Measurements from ENCODE around the gene RSRC2.

Gene RSRC2

DNA sequence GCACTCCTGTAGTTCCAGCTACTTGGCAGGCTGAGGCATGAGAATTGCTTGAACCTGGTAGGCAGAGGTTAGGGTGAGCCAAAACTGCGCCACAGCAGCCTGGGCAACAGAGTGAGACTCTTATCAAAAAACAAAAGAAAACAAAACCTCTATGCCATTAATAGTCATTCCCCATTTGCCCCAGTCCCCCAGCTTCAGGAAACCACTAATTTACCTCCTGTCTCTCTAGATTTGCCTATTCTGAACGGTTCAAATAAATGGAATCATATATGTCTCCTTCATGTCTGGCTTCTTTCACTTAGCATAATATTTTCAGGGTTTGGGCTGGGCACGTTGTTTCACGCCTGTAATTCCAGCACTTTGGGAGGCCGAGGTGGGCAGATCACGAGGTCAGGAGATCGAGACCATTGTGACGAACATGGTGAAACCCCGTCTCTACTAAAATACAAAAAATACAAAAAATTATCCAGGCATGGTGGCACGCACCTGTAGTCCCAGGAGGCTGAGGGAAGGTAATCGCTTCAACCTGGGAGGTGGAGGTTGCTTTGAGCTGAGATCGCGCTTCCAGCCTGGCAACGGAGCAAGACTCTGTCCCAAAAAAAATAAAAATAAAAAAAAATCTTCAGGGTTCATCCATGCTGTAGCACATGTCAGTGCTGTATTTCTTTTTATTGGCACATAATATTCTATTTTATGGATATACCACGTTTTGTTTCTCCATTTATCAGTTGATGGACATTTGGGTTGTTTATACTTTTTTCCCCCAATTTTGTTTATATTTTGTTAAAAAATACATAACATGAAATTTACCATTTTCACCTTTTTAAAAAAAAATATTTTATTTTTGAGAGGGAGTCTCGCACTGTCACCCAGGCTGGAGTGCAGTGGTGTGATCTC is 32.3 kb upstream of the RSRC2 start:
- peak; percentile 48 for DNase-seq (ENCODE audit: low read depth)
- H3K4me3 ChIP-seq (ENCODE audit: low read depth, low read length) = no peak overlapping the region
- TF ChIP-seq, protein P1, sequence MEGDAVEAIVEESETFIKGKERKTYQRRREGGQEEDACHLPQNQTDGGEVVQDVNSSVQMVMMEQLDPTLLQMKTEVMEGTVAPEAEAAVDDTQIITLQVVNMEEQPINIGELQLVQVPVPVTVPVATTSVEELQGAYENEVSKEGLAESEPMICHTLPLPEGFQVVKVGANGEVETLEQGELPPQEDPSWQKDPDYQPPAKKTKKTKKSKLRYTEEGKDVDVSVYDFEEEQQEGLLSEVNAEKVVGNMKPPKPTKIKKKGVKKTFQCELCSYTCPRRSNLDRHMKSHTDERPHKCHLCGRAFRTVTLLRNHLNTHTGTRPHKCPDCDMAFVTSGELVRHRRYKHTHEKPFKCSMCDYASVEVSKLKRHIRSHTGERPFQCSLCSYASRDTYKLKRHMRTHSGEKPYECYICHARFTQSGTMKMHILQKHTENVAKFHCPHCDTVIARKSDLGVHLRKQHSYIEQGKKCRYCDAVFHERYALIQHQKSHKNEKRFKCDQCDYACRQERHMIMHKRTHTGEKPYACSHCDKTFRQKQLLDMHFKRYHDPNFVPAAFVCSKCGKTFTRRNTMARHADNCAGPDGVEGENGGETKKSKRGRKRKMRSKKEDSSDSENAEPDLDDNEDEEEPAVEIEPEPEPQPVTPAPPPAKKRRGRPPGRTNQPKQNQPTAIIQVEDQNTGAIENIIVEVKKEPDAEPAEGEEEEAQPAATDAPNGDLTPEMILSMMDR (IDR thresholded peaks at IDR 0.05; ENCODE audit: insufficient read depth, low read depth, low read length, missing control alignments) = no peak

DNA sequence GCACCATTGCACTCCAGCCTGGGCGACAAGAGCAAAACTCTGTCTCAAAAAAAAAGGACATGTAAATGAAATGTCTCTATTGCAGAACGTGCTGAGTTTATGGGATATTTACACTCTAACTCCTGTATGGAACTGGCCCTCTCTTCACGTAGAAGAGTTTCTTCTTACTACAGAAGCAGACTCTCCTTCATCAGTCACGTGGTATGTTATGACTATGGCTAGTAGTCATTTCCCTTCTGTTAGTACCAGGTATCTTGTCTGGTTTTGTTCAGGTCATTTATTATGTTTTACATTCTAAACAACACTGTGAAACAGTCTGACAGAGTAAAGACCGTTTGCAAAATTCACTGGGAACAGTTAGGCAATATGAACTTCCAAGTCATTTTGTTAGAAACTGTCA is 20.6 kb upstream of the RSRC2 start:
- TF ChIP-seq, protein P1 (IDR thresholded peaks at IDR 0.05; ENCODE audit: insufficient read depth, low read depth, low read length, missing control alignments) = no peak
- DNase-seq (ENCODE audit: low read depth) = no peak
- H3K4me3 ChIP-seq (ENCODE audit: low read depth, low read length) = no peak overlapping the region

DNA sequence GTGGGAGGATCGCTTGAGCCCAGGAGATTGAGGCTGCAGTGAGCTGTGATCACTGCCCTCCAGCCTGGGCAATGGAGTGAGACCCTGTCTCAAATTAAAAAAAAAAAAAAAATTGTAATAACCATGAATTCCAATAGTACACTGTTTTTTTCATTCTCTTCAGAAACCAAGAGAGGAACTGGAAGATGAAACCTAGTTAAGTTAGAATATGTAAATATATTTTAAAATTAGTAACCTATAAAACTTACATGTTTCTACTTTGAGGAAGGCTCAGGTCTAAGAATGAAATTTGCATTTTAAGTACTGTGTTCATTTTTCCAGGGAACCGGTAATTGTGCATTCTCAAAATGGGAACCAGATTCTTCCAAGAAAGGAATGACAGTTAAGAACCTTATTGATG is 19.1 kb upstream of the RSRC2 start:
- H3K4me3 ChIP-seq (ENCODE audit: low read depth, low read length) = 0 out of 2 replicates have a peak overlapping the region, but pooled peaks have one; percentile 13
- TF ChIP-seq, protein P1 (IDR thresholded peaks at IDR 0.05; ENCODE audit: insufficient read depth, low read depth, low read length, missing control alignments) = no peak
- DNase-seq (ENCODE audit: low read depth) = peak; percentile 26

DNA sequence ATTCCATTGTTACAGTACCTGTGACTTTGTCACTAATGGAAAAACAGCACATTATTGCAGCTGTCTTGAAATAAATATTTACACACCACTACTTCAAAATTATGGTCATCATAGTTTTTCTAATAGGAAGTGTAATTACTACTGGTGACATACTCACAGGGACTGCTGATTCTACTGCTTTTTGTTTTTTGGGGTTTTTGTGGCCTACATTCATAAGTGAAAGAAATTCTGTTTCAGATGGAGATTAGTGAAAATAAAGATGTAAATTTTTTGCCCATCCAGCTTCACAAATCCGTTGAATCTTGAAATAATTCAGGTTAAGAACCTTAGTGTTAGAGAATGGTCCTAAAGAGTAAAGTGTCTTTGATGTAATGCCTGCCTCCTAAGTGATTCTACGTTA is 17.8 kb upstream of the RSRC2 start:
- TF ChIP-seq, protein P1 (IDR thresholded peaks at IDR 0.05; ENCODE audit: insufficient read depth, low read depth, low read length, missing control alignments) = no peak
- DNase-seq (ENCODE audit: low read depth) = peak; percentile 49
- no peak overlapping the region for H3K4me3 ChIP-seq (ENCODE audit: low read depth, low read length)

DNA sequence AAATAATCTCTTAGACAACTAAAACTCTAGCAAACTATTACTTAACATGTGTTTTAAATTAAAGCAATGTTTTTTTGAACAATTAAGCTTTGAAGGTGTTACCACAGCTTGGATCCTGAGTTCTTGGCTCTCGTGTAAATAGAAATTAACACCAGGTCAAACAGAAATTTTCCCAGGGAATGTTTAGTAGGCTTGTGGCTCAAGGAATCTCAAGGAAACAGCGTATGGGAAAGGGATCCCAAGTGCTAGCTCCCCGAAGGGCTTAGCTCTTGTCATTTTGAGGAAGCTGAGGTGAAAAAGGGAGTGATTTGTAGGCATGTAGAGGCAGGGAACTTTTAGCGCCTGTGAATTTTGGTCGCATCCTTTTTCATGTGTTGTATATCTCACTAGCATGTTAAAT is 11.8 kb upstream of the RSRC2 start:
- TF ChIP-seq, protein P1 (IDR thresholded peaks at IDR 0.05; ENCODE audit: insufficient read depth, low read depth, low read length, missing control alignments) = no peak
- DNase-seq (ENCODE audit: low read depth) = no peak
- no peak overlapping the region for H3K4me3 ChIP-seq (ENCODE audit: low read depth, low read length)

DNA sequence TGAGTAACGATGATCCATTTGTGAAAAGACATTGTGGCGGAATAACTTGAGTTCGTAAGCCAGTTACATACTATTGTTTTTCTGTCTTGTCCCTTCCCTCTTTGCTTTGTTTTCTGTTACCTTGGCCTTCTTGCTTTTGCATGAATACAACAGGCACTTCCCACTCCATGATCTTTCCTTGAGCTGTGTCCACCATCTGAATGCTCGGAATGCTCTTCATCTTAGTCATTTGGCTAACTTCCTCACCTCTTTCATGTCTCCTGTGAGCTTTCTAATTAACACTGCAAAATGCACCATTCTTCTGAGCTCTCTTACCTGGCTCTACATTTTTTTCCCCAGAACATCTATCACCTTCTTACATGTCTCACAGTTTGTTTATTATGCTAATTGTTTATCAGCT is 10.3 kb upstream of the RSRC2 start:
- H3K4me3 ChIP-seq (ENCODE audit: low read depth, low read length) = no peak overlapping the region
- TF ChIP-seq, protein P1 (IDR thresholded peaks at IDR 0.05; ENCODE audit: insufficient read depth, low read depth, low read length, missing control alignments) = no peak
- DNase-seq (ENCODE audit: low read depth) = no peak
